OCI-LY1 (cell line): ENCODE results near the gene TUBA4B.

Experiments used
- CTCF ChIP-seq: fragments of 200-600 bp; sonication (generic), shearing (Covaris generic); IDR thresholded peaks from 2 replicates; pipeline ENCODE4 v1.5.1; 2017; ENCODE audit warnings: mild to moderate bottlenecking, antibody characterized with exemption, low read length, moderate library complexity, mixed read lengths
- EZH2 ChIP-seq: fragments of 200-600 bp; sonication (generic), shearing (Covaris generic); IDR thresholded peaks from 2 replicates; pipeline ENCODE4 v1.8.0; 2017; ENCODE audit warnings: borderline replicate concordance, mixed run types, mild to moderate bottlenecking, antibody characterized with exemption, low read length, moderate library complexity, mixed read lengths

GRCh38 chr2:219205981-219206327 is 47.1 kb upstream of the TUBA4B start:
- TF ChIP-seq CTCF (no peak), EZH2 (no peak)
